ENCODE results near the gene ISG20L2. TPM values are rescaled to one million over a fixed set of nuclear protein-coding genes. Genes with fewer than 3 reads are reported as not detected.

ISG20L2 gene
- total and polyA plus RNA-seq, 8 donors: 18.3 to 45.9 (median 40.3) TPM

- no peak overlapping the region for H3K27ac ChIP-seq
- H3K9me3 ChIP-seq: no peaks in the 10 kb centered on the region
- H3K4me3 ChIP-seq: no peak overlapping the region
- intact Hi-C loops (cut with DNase I): no loop called here
- peaks cover 0 to 9% of the 10 kb centered on the region in 2 donors for H3K4me1 ChIP-seq
- H3K27me3 ChIP-seq: peaks cover 7 to 97% of the 10 kb centered on the region in 2 donors
- ATAC-seq (no peak), DNase-seq (no peak)
- no peak for TF ChIP-seq CTCF (IDR thresholded peaks at IDR 0.05)
- H3K36me3 ChIP-seq: no peaks in the 10 kb centered on the region
Measured at GRCh38 chr1:156682166-156682890, 46.2 kb downstream of the ISG20L2 start.

DNA sequence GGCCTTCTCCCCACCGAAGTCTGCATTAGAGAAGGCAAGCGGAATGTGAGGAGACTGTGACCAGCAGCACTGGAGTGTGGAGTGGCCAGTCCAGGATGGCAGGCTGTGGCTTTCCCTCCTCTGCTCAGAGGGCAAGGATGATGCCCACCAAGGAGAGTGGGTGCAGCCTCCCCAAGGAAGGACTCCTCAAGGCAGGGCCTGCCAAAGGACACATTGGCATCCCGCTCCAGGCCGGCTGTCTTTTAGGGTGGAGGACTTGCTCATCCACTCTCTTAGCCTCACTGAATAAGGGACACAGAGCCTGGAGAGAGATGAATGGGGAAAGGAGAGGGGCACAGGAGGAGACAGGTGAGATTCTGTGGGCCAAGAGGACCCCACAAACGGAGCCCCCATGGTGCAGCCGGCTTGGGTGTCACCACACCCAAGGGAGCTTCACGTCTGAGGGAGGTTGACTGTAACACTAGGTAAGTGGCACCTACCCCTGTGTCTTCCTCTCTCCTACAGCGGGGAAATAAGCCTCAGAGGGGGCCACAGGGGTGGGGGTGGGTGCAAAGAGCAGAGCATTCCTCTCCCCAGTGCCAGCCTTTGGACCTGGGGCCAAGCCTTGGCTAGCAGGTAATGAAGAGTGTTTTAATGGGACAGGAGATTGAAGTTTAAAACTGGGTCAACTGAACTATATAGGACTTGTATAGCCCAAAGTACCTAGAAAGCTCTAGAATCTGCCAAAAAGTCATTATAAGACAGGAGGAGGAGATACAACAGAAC is 47.2 kb downstream of the ISG20L2 start:
- Histone ChIP-seq H3K27me3 (peaks cover 17 to 97% of the 10 kb centered on the region in 2 donors), H3K4me1 (peaks cover 0 to 18% of the 10 kb centered on the region in 2 donors)
- intact Hi-C loops (cut with DNase I): no loop called here

DNA sequence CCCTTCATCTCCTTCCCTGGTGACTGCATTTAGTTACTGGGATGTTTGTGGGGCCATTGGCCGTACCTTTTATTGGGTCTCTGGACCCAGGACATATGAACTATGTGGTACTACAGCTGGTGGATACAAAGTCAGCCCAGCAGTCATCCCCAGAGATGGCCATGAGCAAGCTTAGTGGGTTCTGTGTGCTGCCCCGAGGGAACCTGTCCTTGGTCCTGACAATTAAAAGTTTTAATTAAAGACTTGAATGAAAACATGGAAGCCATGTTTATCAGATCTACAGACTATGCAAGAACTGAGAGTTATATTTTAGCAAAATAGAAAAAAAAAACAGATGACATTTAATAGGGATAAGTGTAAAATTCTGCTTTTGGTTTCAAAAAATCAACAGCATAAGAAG is 48.5 kb downstream of the ISG20L2 start:
- no peak for ATAC-seq
- intact Hi-C loops (cut with DNase I): no loop called here
- Histone ChIP-seq H3K27me3 (peaks cover 23 to 97% of the 10 kb centered on the region in 2 donors), H3K9me3 (no peaks in the 10 kb centered on the region), H3K4me1 (peaks cover 0 to 18% of the 10 kb centered on the region in 2 donors), H3K36me3 (no peaks in the 10 kb centered on the region), H3K4me3 (no peak overlapping the region), H3K27ac (no peak overlapping the region)
- no peak for DNase-seq
- no peak for TF ChIP-seq CTCF (IDR thresholded peaks at IDR 0.05)

More for the DNA sequence above, 47.2 kb downstream of the ISG20L2 start:
- no peak for TF ChIP-seq CTCF (IDR thresholded peaks at IDR 0.05)
- DNase-seq: no peak
- H3K27ac ChIP-seq: no peak overlapping the region
- ATAC-seq: no peak
- H3K9me3 ChIP-seq: no peaks in the 10 kb centered on the region
- H3K4me3 ChIP-seq: no peak overlapping the region
- H3K36me3 ChIP-seq: no peaks in the 10 kb centered on the region

DNA sequence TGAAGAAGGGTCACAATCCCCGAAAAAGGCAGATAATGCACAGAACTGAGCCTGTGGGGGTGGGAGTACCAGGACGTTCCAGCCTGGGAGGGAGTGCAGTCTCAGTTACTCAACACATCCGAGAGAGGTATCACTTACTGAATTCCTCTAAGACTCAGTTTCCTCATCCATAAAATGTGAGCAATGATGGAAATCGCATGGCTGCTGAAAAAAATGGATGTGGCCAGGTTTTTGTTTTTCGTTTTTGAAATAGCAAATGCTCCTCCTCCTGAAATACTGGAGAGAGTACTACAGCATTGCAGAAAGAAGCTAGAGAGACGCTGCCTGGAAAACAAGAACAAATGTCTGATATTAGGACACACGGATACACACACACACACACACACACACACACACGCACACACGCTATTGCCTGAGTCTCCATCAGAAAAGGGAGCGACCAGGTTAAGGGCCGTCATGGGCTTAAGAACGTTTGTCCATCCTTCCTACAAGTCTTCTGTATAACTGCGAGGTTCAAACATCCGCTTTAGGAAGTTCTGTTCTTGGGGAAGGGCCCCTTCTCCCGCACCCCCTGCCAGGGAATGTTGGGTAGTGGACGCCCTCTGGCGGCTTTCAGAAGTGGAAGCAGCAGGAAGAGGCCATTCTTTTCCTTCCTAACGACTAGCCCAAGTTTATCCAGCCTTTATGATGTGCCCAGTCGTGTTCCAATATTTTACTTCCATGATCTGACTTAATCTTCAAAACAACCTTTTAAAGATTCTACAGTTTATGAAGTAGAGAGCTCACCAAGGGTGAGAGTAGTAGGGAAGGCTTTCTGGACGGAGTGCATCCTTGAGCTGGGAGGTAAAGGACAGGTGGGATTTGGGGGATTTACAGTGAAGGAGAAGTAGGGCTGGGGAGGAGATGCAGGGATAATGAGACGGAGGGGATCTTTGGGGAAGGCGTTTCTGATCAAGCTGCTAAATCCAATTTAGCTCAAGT is 50.7 kb downstream of the ISG20L2 start:
- peak in 3 of 4 donors; percentile 64 to 89 (median 78) for DNase-seq
- H3K9me3 ChIP-seq: no peaks in the 10 kb centered on the region
- intact Hi-C loops (cut with DNase I): no loop called here
- peak; percentile 79 for ATAC-seq
- H3K36me3 ChIP-seq: no peaks in the 10 kb centered on the region
- H3K27ac ChIP-seq: peak overlapping the region; percentile 67 to 76
- peak; percentile 67 to 77 for TF ChIP-seq CTCF (IDR thresholded peaks at IDR 0.05)
- peaks cover 0 to 36% of the 10 kb centered on the region in 2 donors for H3K4me1 ChIP-seq
- H3K27me3 ChIP-seq: peaks cover 23 to 84% of the 10 kb centered on the region in 2 donors
- H3K4me3 ChIP-seq: peak overlapping the region; percentile 41 to 53
